Smooth muscle cell (in vitro differentiated cells): ENCODE results near the gene CCDC179. TPM values are rescaled to one million over a fixed set of nuclear protein-coding genes. Genes with fewer than 3 reads are reported as not detected.

Source experiments
- DNase-seq: peaks from one replicate; lab custom pipeline; 2025; ENCODE audit not compliant: unreplicated experiment; lab: John Stamatoyannopoulos, UW
- H2AFZ ChIP-seq: fragments of 200-600 bp; sonication (generic); 2 replicates; pipeline ENCODE4 v1.6.0; 2016; ENCODE audit warnings: antibody characterized with exemption, low read depth, mild to moderate bottlenecking
- H3F3A ChIP-seq: fragments of 200-600 bp; sonication (generic); 2 replicates; pipeline ENCODE4 v1.6.0; 2017; ENCODE audit warnings: antibody characterized with exemption, low read depth
- H3K27ac ChIP-seq: fragments of 200-600 bp; sonication (generic); 2 replicates; pipeline ENCODE4 v1.5.1; 2016; ENCODE audit warnings: low read depth, mild to moderate bottlenecking
- H3K27me3 ChIP-seq: fragments of 200-600 bp; sonication (generic); 2 replicates; pipeline ENCODE4 v1.6.1; 2016; ENCODE audit warnings: low read depth, mild to moderate bottlenecking
- H3K36me3 ChIP-seq: fragments of 200-600 bp; sonication (generic); 2 replicates; pipeline ENCODE4 v1.5.1; 2016; ENCODE audit warnings: low read depth
- H3K4me1 ChIP-seq: fragments of 200-600 bp; sonication (generic); 2 replicates; pipeline ENCODE4 v1.5.1; 2016; ENCODE audit warnings: low read depth
- H3K4me2 ChIP-seq: fragments of 200-600 bp; sonication (generic); 2 replicates; pipeline ENCODE4 v1.6.0; 2016; ENCODE audit warnings: mild to moderate bottlenecking
- H3K4me3 ChIP-seq: fragments of 200-600 bp; sonication (generic); 2 replicates; pipeline ENCODE4 v1.5.1; 2016; ENCODE audit warnings: mild to moderate bottlenecking
- H3K79me2 ChIP-seq: fragments of 200-600 bp; sonication (generic); 2 replicates; pipeline ENCODE4 v1.6.0; 2016; ENCODE audit warnings: low read depth, mild to moderate bottlenecking
- H3K9ac ChIP-seq: fragments of 200-600 bp; sonication (generic); 2 replicates; pipeline ENCODE4 v1.6.0; 2016; ENCODE audit warnings: low read depth
- H3K9me3 ChIP-seq: fragments of 200-600 bp; sonication (generic); replicated peaks from 2 replicates; pipeline ENCODE4 v1.5.1; 2016; ENCODE audit warnings: low read depth
- H4K20me1 ChIP-seq: fragments of 200-600 bp; sonication (generic); 2 replicates; pipeline ENCODE4 v1.6.0; 2016; ENCODE audit warnings: low read depth
- WGBS: methylation state at CpG from one replicate; pipeline ENCODE4 v1.1.7; 2016; ENCODE audit warnings: low lambda C conversion rate; 5-methylcytosine and 5-hydroxymethylcytosine counted together
- polyA plus RNA-seq: library from polyadenylated mRNA; unstranded; fragments of >200 nt; fragmentation: Nextera tagmentation; extraction: Ambion mirVana; gene quantifications from 2 replicates; pipeline ENCODE4 v1.2.1, GENCODE V29; 2016
- total RNA-seq: library from RNA; depleted of rRNA; stranded (reverse); fragments of >200 nt; gene quantifications from 2 replicates; pipeline ENCODE4 v1.2.3, GENCODE V29; 2014
- TF ChIP-seq, protein P1 (sequence below): fragments of 200-600 bp; sonication (generic); IDR thresholded peaks from 2 replicates; pipeline ENCODE4 v1.5.1; 2017; ENCODE audit warnings: borderline replicate concordance, mild to moderate bottlenecking, antibody characterized with exemption; ENCODE audit not compliant: insufficient read depth, poor library complexity, severe bottlenecking

The CCDC179 gene
- total and polyA plus RNA-seq, 2 experiments from 2014 or later = not detected

DNA sequence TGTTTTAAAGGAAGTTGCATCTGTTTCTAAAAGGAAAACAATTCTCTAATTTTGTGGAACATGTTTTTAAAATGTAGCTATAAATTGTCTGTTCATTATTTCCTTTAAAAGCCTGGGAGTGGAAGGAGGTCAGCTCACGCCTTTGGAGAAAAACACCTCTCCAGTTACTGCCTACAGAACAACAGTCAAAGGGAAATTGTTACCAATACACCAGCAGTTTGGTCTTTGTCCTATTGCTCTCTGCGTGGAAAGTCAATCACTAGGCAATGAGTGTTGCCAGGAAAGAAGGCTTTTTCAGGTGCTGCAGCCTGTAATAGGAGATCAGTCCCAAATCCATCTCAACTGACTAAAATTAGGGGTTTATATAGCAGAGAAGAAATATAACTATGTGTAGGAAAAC lies 52.9 kb downstream of the CCDC179 start:
- TF ChIP-seq, protein P1, sequence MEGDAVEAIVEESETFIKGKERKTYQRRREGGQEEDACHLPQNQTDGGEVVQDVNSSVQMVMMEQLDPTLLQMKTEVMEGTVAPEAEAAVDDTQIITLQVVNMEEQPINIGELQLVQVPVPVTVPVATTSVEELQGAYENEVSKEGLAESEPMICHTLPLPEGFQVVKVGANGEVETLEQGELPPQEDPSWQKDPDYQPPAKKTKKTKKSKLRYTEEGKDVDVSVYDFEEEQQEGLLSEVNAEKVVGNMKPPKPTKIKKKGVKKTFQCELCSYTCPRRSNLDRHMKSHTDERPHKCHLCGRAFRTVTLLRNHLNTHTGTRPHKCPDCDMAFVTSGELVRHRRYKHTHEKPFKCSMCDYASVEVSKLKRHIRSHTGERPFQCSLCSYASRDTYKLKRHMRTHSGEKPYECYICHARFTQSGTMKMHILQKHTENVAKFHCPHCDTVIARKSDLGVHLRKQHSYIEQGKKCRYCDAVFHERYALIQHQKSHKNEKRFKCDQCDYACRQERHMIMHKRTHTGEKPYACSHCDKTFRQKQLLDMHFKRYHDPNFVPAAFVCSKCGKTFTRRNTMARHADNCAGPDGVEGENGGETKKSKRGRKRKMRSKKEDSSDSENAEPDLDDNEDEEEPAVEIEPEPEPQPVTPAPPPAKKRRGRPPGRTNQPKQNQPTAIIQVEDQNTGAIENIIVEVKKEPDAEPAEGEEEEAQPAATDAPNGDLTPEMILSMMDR = no peak
- Histone ChIP-seq H3F3A (no peaks in the 10 kb centered on the region), H3K9ac (no peak overlapping the region), H4K20me1 (no peaks in the 10 kb centered on the region), H3K4me1 (no peaks in the 10 kb centered on the region), H3K27me3 (no peaks in the 10 kb centered on the region), H3K27ac (no peak overlapping the region), H3K9me3 (no peaks in the 10 kb centered on the region), H3K4me2 (no peak overlapping the region), H3K4me3 (no peak overlapping the region), H2AFZ (no peak overlapping the region), H3K79me2 (no peaks in the 10 kb centered on the region), H3K36me3 (no peaks in the 10 kb centered on the region)
- 84% methylated on average over 2 of the region's 2 CpGs for WGBS
- no peak for DNase-seq

GRCh38 chr11:22802861-22803260 lies 57.4 kb downstream of the CCDC179 start:
- TF ChIP-seq, protein P1 = no peak

GRCh38 chr11:22800482-22800881 lies 59.8 kb downstream of the CCDC179 start:
- Histone ChIP-seq H3F3A (no peaks in the 10 kb centered on the region), H3K36me3 (no peaks in the 10 kb centered on the region), H3K27me3 (no peaks in the 10 kb centered on the region), H3K27ac (no peak overlapping the region), H3K9ac (no peak overlapping the region), H3K4me2 (no peak overlapping the region), H3K79me2 (no peaks in the 10 kb centered on the region), H4K20me1 (no peaks in the 10 kb centered on the region), H2AFZ (no peak overlapping the region), H3K9me3 (no peaks in the 10 kb centered on the region), H3K4me1 (no peaks in the 10 kb centered on the region), H3K4me3 (no peak overlapping the region)
- TF ChIP-seq, protein P1 = no peak
- 68% methylated on average over 5 of the region's 5 CpGs for WGBS
- DNase-seq = no peak

More at GRCh38 chr11:22802861-22803260, 57.4 kb downstream of the CCDC179 start:
- no peaks in the 10 kb centered on the region for H4K20me1 ChIP-seq
- H3K4me2 ChIP-seq = no peak overlapping the region
- no peaks in the 10 kb centered on the region for H3K4me1 ChIP-seq
- no peaks in the 10 kb centered on the region for H3K79me2 ChIP-seq
- H3K9me3 ChIP-seq = no peaks in the 10 kb centered on the region
- no peak for DNase-seq
- H3K27me3 ChIP-seq = no peaks in the 10 kb centered on the region
- no peaks in the 10 kb centered on the region for H3F3A ChIP-seq
- no peak overlapping the region for H3K27ac ChIP-seq
- no peaks in the 10 kb centered on the region for H3K36me3 ChIP-seq
- no peak overlapping the region for H2AFZ ChIP-seq
- H3K4me3 ChIP-seq = no peak overlapping the region
- H3K9ac ChIP-seq = no peak overlapping the region
- WGBS = 85% methylated on average over 4 of the region's 4 CpGs

DNA sequence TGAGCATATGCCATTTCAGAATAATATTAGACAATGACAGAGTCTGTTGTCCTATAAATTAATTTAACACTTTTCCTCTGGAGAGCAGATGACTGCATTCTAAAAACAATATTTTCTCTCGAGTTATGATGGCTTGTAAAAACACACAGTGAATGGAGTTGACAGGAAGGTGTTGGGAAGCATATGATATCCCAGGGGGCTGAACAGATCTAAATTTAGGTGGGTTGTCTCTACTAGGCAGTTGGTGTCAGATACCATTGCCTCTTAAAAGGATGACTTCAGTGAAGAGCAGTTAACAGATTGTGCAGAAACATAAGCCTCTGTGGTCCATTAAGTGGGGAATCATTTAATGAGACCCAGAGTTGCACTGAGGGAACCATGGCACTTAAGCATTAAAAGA lies 61.4 kb downstream of the CCDC179 start:
- Histone ChIP-seq H4K20me1 (no peaks in the 10 kb centered on the region), H3K9me3 (no peaks in the 10 kb centered on the region), H3K9ac (no peak overlapping the region), H3F3A (no peaks in the 10 kb centered on the region), H3K27me3 (no peaks in the 10 kb centered on the region), H2AFZ (no peak overlapping the region), H3K4me3 (no peak overlapping the region), H3K79me2 (no peaks in the 10 kb centered on the region), H3K4me1 (no peaks in the 10 kb centered on the region), H3K27ac (no peak overlapping the region), H3K36me3 (no peaks in the 10 kb centered on the region), H3K4me2 (no peak overlapping the region)
- TF ChIP-seq, protein P1 = no peak
- no peak for DNase-seq
- 81% methylated on average over 1 of the region's 1 CpG for WGBS
